MCF 10A (cell line): ENCODE measurements around the gene HES7. TPM values are rescaled to one million over a fixed set of nuclear protein-coding genes. Genes with fewer than 3 reads are reported as not detected.
A peak's percentile ranks its signal among the peaks of the same experiment; 100 is the strongest.

ENCODE experiments used
- BruUV-seq: library from RNA; stranded (reverse); fragments of 400-500 nt; replicated peaks from 2 replicates; lab custom pipeline; 2021; lab: Mats Ljungman, UMichigan
- CTCF ChIA-PET: fragments of 300-600 bp; sonication (Branson Sonifier 250); formaldehyde crosslinking; extraction: SDS; loops from one replicate; lab custom pipeline; 2021; ENCODE audit warnings: antibody characterized with exemption, inconsistent platforms; lab: Yijun Ruan, JAX
- POLR2A ChIA-PET: fragments of 300-600, 350-650 bp; sonication (Branson Sonifier 250); formaldehyde crosslinking; extraction: SDS; loops from one replicate; lab custom pipeline; 2020; ENCODE audit warnings: antibody characterized with exemption, inconsistent platforms; lab: Yijun Ruan, JAX
- DNase-seq: peaks from one replicate; pipeline ENCODE4 v3.0.0-alpha.2; 2018; ENCODE audit not compliant: unreplicated experiment
- H3K27ac Mint-ChIP-seq: one replicate; pipeline ENCODE4 v1.8.0; 2022; ENCODE audit warnings: mild to moderate bottlenecking, low read depth, mixed read lengths; ENCODE audit not compliant: unreplicated experiment
- H3K27me3 Mint-ChIP-seq: one replicate; pipeline ENCODE4 v1.8.0; 2022; ENCODE audit warnings: mixed read lengths; ENCODE audit not compliant: insufficient read depth, unreplicated experiment
- H3K36me3 Mint-ChIP-seq: one replicate; pipeline ENCODE4 v1.8.0; 2022; ENCODE audit warnings: mild to moderate bottlenecking, moderate library complexity, mixed read lengths; ENCODE audit not compliant: insufficient read depth, unreplicated experiment
- H3K4me1 Mint-ChIP-seq: one replicate; pipeline ENCODE4 v1.8.0; 2022; ENCODE audit warnings: mixed read lengths; ENCODE audit not compliant: insufficient read depth, unreplicated experiment
- H3K4me3 Mint-ChIP-seq: one replicate; pipeline ENCODE4 v1.8.0; 2022; ENCODE audit warnings: mild to moderate bottlenecking, moderate library complexity, mixed read lengths; ENCODE audit not compliant: unreplicated experiment
- H3K9me3 Mint-ChIP-seq: one replicate; pipeline ENCODE4 v1.8.0; 2022; ENCODE audit warnings: mixed read lengths; ENCODE audit not compliant: unreplicated experiment
- CTCF ChIP-seq: fragments of 200-600 bp; IDR thresholded peaks from one replicate; pipeline ENCODE4 v1.8.0; 2022; ENCODE audit warnings: antibody characterized with exemption, mild to moderate bottlenecking; ENCODE audit not compliant: unreplicated experiment
- intact Hi-C: fragments of 100-400 bp; cut with micrococcal nuclease; formaldehyde crosslinking; loops from 2 replicates; pipeline ENCODE4 v1.14.1; 2022
- total RNA-seq: library from RNA; stranded (reverse); gene quantifications from 2 replicates; pipeline ENCODE4 v1.2.3, GENCODE V29; 2022

The HES7 gene
- total RNA-seq, 1 experiment from 2014 or later, result 5.9 TPM

GRCh38 chr17:8104911-8105310 is 19.0 kb downstream of the HES7 start:
- TF ChIP-seq CTCF, result no peak
- Mint-ChIP-seq H3K4me3 (no peak overlapping the region), H3K4me1 (peaks cover 46% of the 10 kb centered on the region), H3K27me3 (no peaks in the 10 kb centered on the region), H3K9me3 (peaks cover 6% of the 10 kb centered on the region), H3K36me3 (no peaks in the 10 kb centered on the region), H3K27ac (peak overlapping the region; percentile 95)
- ChIA-PET POLR2A (interaction anchor here (0.6 to 3.4 kb wide), 9 partner anchors 11 to 99 kb away, joined by 3 to 17 read pairs (median 3); no protein-coding TSS in a partner anchor), CTCF (interaction anchor here (0.9 to 14.2 kb wide), 8 partner anchors 11 to 48 kb away, joined by 3 to 233 read pairs (median 9); partner anchors contain the start of genes ALOX12B and ALOXE3)
- BruUV-seq, result no TSS peak
- intact Hi-C loops, result no loop called here
- DNase-seq, result no peak

- TF ChIP-seq CTCF, result no peak
- CTCF ChIA-PET, result interaction anchor here (0.7 to 14.2 kb wide), 7 partner anchors 12 to 43 kb away, joined by 3 to 233 read pairs (median 6); partner anchors contain the start of gene ALOX12B
- intact Hi-C loops, result no loop called here
- no TSS peak for BruUV-seq
- Mint-ChIP-seq H3K9me3 (peaks cover 6% of the 10 kb centered on the region), H3K27me3 (no peaks in the 10 kb centered on the region), H3K36me3 (no peaks in the 10 kb centered on the region), H3K4me1 (peaks cover 47% of the 10 kb centered on the region), H3K27ac (peak overlapping the region; percentile 78), H3K4me3 (peak overlapping the region; percentile 32)
- POLR2A ChIA-PET, result interaction anchor here (1.3 to 3.4 kb wide), 2 partner anchors 10 to 16 kb away, joined by 3 to 17 read pairs; no protein-coding TSS in a partner anchor
- DNase-seq, result peak; percentile 81
Measured at GRCh38 chr17:8103549-8103948, 20.4 kb downstream of the HES7 start.

- H3K27me3 Mint-ChIP-seq, result no peaks in the 10 kb centered on the region
- no peak overlapping the region for H3K27ac Mint-ChIP-seq
- peaks cover 6% of the 10 kb centered on the region for H3K9me3 Mint-ChIP-seq
- H3K4me1 Mint-ChIP-seq, result peaks cover 43% of the 10 kb centered on the region
- ChIA-PET POLR2A (interaction anchor here (1.7 kb wide), 1 partner anchor 9 kb away, joined by 4 read pairs; no protein-coding TSS in a partner anchor), CTCF (interaction anchor here (0.7 to 14.2 kb wide), 7 partner anchors 9 to 42 kb away, joined by 3 to 233 read pairs (median 6); partner anchors contain the start of gene ALOX12B)
- no peaks in the 10 kb centered on the region for H3K36me3 Mint-ChIP-seq
- no peak overlapping the region for H3K4me3 Mint-ChIP-seq
- no peak for TF ChIP-seq CTCF
- BruUV-seq, result no TSS peak
- no peak for DNase-seq
- intact Hi-C loops, result no loop called here
Measured at GRCh38 chr17:8101721-8102120, 22.2 kb downstream of the HES7 start.

- peaks cover 34% of the 10 kb centered on the region for H3K4me1 Mint-ChIP-seq
- no peak for DNase-seq
- no peak overlapping the region for H3K27ac Mint-ChIP-seq
- H3K9me3 Mint-ChIP-seq, result peaks cover 6% of the 10 kb centered on the region
- intact Hi-C loops, result no loop called here
- no peak for TF ChIP-seq CTCF
- no peak overlapping the region for H3K4me3 Mint-ChIP-seq
- H3K27me3 Mint-ChIP-seq, result no peaks in the 10 kb centered on the region
- POLR2A ChIA-PET, result no interaction called here
- CTCF ChIA-PET, result interaction anchor here (0.7 to 14.2 kb wide), 8 partner anchors 10 to 44 kb away, joined by 3 to 233 read pairs (median 6); partner anchors contain the start of genes ALOX12B and ALOXE3
- BruUV-seq, result no TSS peak
- no peaks in the 10 kb centered on the region for H3K36me3 Mint-ChIP-seq
Measured at GRCh38 chr17:8100763-8101162, 23.1 kb downstream of the HES7 start.
